ENCODE measurements around the gene CDSN. TPM values are rescaled to one million over a fixed set of nuclear protein-coding genes. Genes with fewer than 3 reads are reported as not detected.
"Not testable (repeated sequence)": the region's sequence is repeated elsewhere in the genome, so short reads cannot be mapped to it uniquely, and the experiment has no call there.

Gene CDSN, protein sequence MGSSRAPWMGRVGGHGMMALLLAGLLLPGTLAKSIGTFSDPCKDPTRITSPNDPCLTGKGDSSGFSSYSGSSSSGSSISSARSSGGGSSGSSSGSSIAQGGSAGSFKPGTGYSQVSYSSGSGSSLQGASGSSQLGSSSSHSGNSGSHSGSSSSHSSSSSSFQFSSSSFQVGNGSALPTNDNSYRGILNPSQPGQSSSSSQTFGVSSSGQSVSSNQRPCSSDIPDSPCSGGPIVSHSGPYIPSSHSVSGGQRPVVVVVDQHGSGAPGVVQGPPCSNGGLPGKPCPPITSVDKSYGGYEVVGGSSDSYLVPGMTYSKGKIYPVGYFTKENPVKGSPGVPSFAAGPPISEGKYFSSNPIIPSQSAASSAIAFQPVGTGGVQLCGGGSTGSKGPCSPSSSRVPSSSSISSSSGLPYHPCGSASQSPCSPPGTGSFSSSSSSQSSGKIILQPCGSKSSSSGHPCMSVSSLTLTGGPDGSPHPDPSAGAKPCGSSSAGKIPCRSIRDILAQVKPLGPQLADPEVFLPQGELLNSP
- total RNA-seq (not detected), polyA plus RNA-seq (not detected), total RNA-seq (not detected)

- no peak within 1 kb of the TSS for H3K4me3 Mint-ChIP-seq
- intact Hi-C loops (cut with micrococcal nuclease), result no loop called here
- Histone ChIP-seq H3K27ac (ENCODE audit: low read depth, low read length) (no peak within 1 kb of the TSS), H3K27me3 (ENCODE audit: control insufficient read depth in 2 of 2, insufficient read depth in 2 of 2, low read length in 2 of 2) (no peaks in the 10 kb centered on the region), H3K9me3 (ENCODE audit: control insufficient read depth in 2 of 3, low read length in 3 of 3) (no peaks in the 10 kb centered on the region), H3K4me3 (ENCODE audit: low read length) (no peak within 1 kb of the TSS), H3K4me1 (ENCODE audit: control insufficient read depth in 2 of 2, insufficient read depth in 2 of 2, low read length in 2 of 2) (no peaks in the 10 kb centered on the region), H3K36me3 (ENCODE audit: control insufficient read depth in 2 of 3, insufficient read depth in 3 of 3, low read length in 3 of 3) (no peaks in the 10 kb centered on the region)
- ATAC-seq (no peak), DNase-seq (no peak)
- peak within 1 kb of the TSS in 1 of 9 donors; percentile 19 for H3K27ac Mint-ChIP-seq
- H3K36me3 Mint-ChIP-seq, result no peaks in the 10 kb centered on the region
- ChIA-PET CTCF (no interaction called here), POLR2A (interaction anchor here (0.6 kb wide), 1 partner anchor 8 kb away, joined by 3 read pairs; no protein-coding TSS in a partner anchor)
- peaks cover 0 to 16% (median 9%) of the 10 kb centered on the region in 5 donors for H3K27me3 Mint-ChIP-seq
- no peaks in the 10 kb centered on the region for H3K9me3 Mint-ChIP-seq
- peaks cover 0 to 7% (median 0%) of the 10 kb centered on the region in 7 donors for H3K4me1 Mint-ChIP-seq
Measured at GRCh38 chr6:31120151-31120915, at the start of gene CDSN. TSS of gene CDSN (minus strand) at chr6:31120446. CDS start at chr6:31120419, 27 bp downstream.

DNA sequence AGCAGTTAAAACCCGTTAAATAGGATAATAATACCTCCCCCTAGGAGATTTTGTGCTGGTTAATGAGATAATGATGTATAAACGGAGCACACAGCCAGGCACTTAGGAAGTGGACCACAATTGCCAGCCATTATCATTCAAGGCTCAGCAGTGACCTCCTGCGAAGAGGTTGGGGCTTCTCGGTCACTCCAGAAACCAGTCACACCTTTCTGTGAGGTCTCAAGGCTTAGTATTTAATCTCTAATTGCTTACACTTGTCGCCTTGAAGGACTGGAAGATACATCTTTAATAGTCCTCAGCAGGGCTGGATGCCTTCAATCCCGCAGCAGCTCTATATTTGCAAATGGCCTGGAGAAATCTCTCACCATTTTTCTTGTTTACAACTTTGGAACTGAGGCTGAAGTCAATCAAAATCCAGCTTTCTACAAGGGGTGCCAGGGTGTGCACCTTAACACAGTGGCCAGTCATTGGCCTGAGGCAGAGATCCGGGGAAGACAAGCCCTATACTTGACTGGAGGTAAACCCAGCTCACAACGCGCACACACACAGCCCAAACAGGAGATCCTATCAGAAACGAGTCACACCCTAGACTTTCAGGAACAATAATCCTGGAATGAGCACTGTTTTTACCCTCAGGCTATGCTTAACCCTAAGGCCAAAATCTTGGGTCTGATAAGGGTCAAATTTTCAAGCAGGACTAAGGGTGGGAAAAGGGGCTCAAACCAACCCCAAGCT, 49.0 kb upstream of the CDSN start:
- intact Hi-C loops (cut with micrococcal nuclease), result no loop called here
- Mint-ChIP-seq H3K36me3 (peaks cover 0 to 3% (median 0%) of the 10 kb centered on the region in 5 donors), H3K4me3 (no peak overlapping the region), H3K27ac (no peak overlapping the region), H3K4me1 (peaks cover 0 to 6% (median 0%) of the 10 kb centered on the region in 7 donors), H3K9me3 (no peaks in the 10 kb centered on the region), H3K27me3 (no peaks in the 10 kb centered on the region)
- no peak overlapping the region for H3K27ac ChIP-seq (ENCODE audit: low read depth, low read length)
- no peaks in the 10 kb centered on the region for H3K27me3 ChIP-seq (ENCODE audit: control insufficient read depth in 2 of 2, insufficient read depth in 2 of 2, low read length in 2 of 2)
- no peak overlapping the region for H3K4me3 ChIP-seq (ENCODE audit: low read length)
- ChIA-PET CTCF (interaction anchor here (0.6 kb wide), 2 partner anchors 61 to 501 kb away, joined by 3 read pairs; no protein-coding TSS in a partner anchor), POLR2A (interaction anchor here (1.0 to 2.3 kb wide), 2 partner anchors 10 to 12 kb away, joined by 3 to 13 read pairs; partner anchors contain the start of genes CCHCR1 and TCF19)
- no peaks in the 10 kb centered on the region for H3K4me1 ChIP-seq (ENCODE audit: control insufficient read depth in 2 of 2, insufficient read depth in 2 of 2, low read length in 2 of 2)
- DNase-seq (no peak), ATAC-seq (no peak)
- H3K9me3 ChIP-seq (ENCODE audit: control insufficient read depth in 2 of 3, low read length in 3 of 3), result no peaks in the 10 kb centered on the region
- no peaks in the 10 kb centered on the region for H3K36me3 ChIP-seq (ENCODE audit: control insufficient read depth in 2 of 3, insufficient read depth in 3 of 3, low read length in 3 of 3)

DNA sequence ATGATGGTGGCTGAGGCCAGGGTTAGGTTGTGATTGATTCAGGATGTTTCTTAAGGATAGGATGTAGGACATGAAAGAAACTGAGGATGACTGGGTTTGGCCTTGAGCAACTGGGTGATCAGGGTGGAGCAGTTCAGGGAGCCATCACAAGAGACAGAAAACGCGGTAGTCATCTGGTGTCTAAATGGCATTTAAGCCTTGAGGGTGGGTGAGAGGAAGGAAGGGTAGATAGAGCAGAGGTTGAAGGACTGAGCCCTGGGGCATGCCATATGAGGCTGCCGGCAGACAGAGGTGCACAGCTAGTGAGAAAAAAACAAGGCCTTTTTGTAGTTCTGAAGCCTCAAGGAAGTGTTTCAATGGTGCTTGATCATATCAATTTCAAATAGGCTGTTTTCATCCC, 48.4 kb upstream of the CDSN start:
- intact Hi-C loops (cut with micrococcal nuclease), result no loop called here
- ATAC-seq (no peak), DNase-seq (no peak)
- ChIA-PET POLR2A (interaction anchor here (0.7 to 2.3 kb wide), 2 partner anchors 10 to 429 kb away, joined by 3 to 13 read pairs; partner anchors contain the start of genes CCHCR1 and TCF19), CTCF (interaction anchor here (0.6 kb wide), 2 partner anchors 33 to 61 kb away, joined by 3 to 4 read pairs; no protein-coding TSS in a partner anchor)
- no peak overlapping the region for H3K4me3 Mint-ChIP-seq
- peak overlapping the region in 2 of 9 donors; percentile 63 to 74 for H3K27ac Mint-ChIP-seq
- Histone ChIP-seq H3K9me3 (ENCODE audit: control insufficient read depth in 2 of 3, low read length in 3 of 3) (no peaks in the 10 kb centered on the region), H3K27me3 (ENCODE audit: control insufficient read depth in 2 of 2, insufficient read depth in 2 of 2, low read length in 2 of 2) (no peaks in the 10 kb centered on the region), H3K4me3 (ENCODE audit: low read length) (no peak overlapping the region), H3K36me3 (ENCODE audit: control insufficient read depth in 2 of 3, insufficient read depth in 3 of 3, low read length in 3 of 3) (no peaks in the 10 kb centered on the region), H3K4me1 (ENCODE audit: control insufficient read depth in 2 of 2, insufficient read depth in 2 of 2, low read length in 2 of 2) (no peaks in the 10 kb centered on the region), H3K27ac (ENCODE audit: low read depth, low read length) (no peak overlapping the region)
- no peaks in the 10 kb centered on the region for H3K9me3 Mint-ChIP-seq
- H3K36me3 Mint-ChIP-seq, result peaks cover 0 to 3% (median 0%) of the 10 kb centered on the region in 5 donors
- no peaks in the 10 kb centered on the region for H3K27me3 Mint-ChIP-seq
- H3K4me1 Mint-ChIP-seq, result peaks cover 0 to 11% (median 0%) of the 10 kb centered on the region in 7 donors

GRCh38 chr6:31165986-31166385, 45.7 kb upstream of the CDSN start:
- Histone ChIP-seq H3K27ac (ENCODE audit: low read depth, low read length) (no peak overlapping the region), H3K36me3 (ENCODE audit: control insufficient read depth in 2 of 3, insufficient read depth in 3 of 3, low read length in 3 of 3) (peaks cover 0 to 5% (median 0%) of the 10 kb centered on the region in 3 experiments), H3K4me1 (ENCODE audit: control insufficient read depth in 2 of 2, insufficient read depth in 2 of 2, low read length in 2 of 2) (no peaks in the 10 kb centered on the region), H3K9me3 (ENCODE audit: control insufficient read depth in 2 of 3, low read length in 3 of 3) (no peaks in the 10 kb centered on the region), H3K4me3 (ENCODE audit: low read length) (no peak overlapping the region), H3K27me3 (ENCODE audit: control insufficient read depth in 2 of 2, insufficient read depth in 2 of 2, low read length in 2 of 2) (no peaks in the 10 kb centered on the region)
- Mint-ChIP-seq H3K4me1 (peaks cover 0 to 31% (median 0%) of the 10 kb centered on the region in 7 donors), H3K4me3 (no peak overlapping the region), H3K27ac (no peak overlapping the region), H3K36me3 (peaks cover 0 to 5% (median 0%) of the 10 kb centered on the region in 5 donors), H3K9me3 (no peaks in the 10 kb centered on the region), H3K27me3 (no peaks in the 10 kb centered on the region)
- no peak for DNase-seq
- intact Hi-C loops (cut with micrococcal nuclease), result no loop called here
- ChIA-PET POLR2A (interaction anchor here (1.1 kb wide), 1 partner anchor 10 kb away, joined by 3 read pairs; no protein-coding TSS in a partner anchor), CTCF (interaction anchor here (0.6 kb wide), 1 partner anchor 30 kb away, joined by 3 read pairs; no protein-coding TSS in a partner anchor)
- no peak for ATAC-seq

- intact Hi-C loops (cut with micrococcal nuclease); H3K36me3 ChIP-seq (ENCODE audit: control insufficient read depth in 2 of 3, insufficient read depth in 3 of 3, low read length in 3 of 3); H3K9me3 ChIP-seq (ENCODE audit: control insufficient read depth in 2 of 3, low read length in 3 of 3); H3K36me3 Mint-ChIP-seq; H3K27ac ChIP-seq (ENCODE audit: low read depth, low read length); ATAC-seq; H3K27me3 ChIP-seq (ENCODE audit: control insufficient read depth in 2 of 2, insufficient read depth in 2 of 2, low read length in 2 of 2); DNase-seq; H3K27me3 Mint-ChIP-seq; H3K4me1 ChIP-seq (ENCODE audit: control insufficient read depth in 2 of 2, insufficient read depth in 2 of 2, low read length in 2 of 2); CTCF ChIA-PET; H3K4me3 Mint-ChIP-seq; H3K27ac Mint-ChIP-seq; H3K9me3 Mint-ChIP-seq; H3K4me3 ChIP-seq (ENCODE audit: low read length): not testable (repeated sequence)
- H3K4me1 Mint-ChIP-seq, result peaks cover 0 to 35% (median 0%) of the 10 kb centered on the region in 7 donors
- POLR2A ChIA-PET, result interaction anchor here (0.6 kb wide), 1 partner anchor 532 kb away, joined by 3 read pairs; no protein-coding TSS in a partner anchor
Measured at GRCh38 chr6:31165064-31165832, 45.0 kb upstream of the CDSN start.
